GM18508 (cell line): Measurements from ENCODE around the gene AHI1.
"Not testable (repeated sequence)": the region's sequence is repeated elsewhere in the genome, so short reads cannot be mapped to it uniquely, and the experiment has no call there.

Experiments
- ATAC-seq: cut with Tn5 transposase; IDR thresholded peaks from one replicate; pipeline ENCODE4 v1.9.1; 2021; ENCODE audit warnings: moderate number of reproducible peaks; ENCODE audit not compliant: insufficient read depth, unreplicated experiment

Gene AHI1

GRCh38 chr6:135506270-135506997 is 8.9 kb upstream of the AHI1 start:
- peak; percentile 87 for ATAC-seq

GRCh38 chr6:135505648-135506047 is 8.1 kb upstream of the AHI1 start:
- no peak for ATAC-seq

GRCh38 chr6:135505222-135505621 is 7.7 kb upstream of the AHI1 start:
- ATAC-seq, result no peak

- ATAC-seq, result no peak
Observed at GRCh38 chr6:135504734-135505133, 7.2 kb upstream of the AHI1 start.

GRCh38 chr6:135503703-135504475 is 6.3 kb upstream of the AHI1 start:
- ATAC-seq, result no peak

GRCh38 chr6:135499441-135500340 is 2.2 kb upstream of the AHI1 start:
- no peak for ATAC-seq

- ATAC-seq, result no peak
Observed at GRCh38 chr6:135498185-135498841, 773 bp upstream of the AHI1 start.

GRCh38 chr6:135496800-135497411 is 634 bp downstream of the AHI1 start:
- ATAC-seq, result no peak

- no peak for ATAC-seq
Observed at GRCh38 chr6:135493218-135493961, 4.2 kb downstream of the AHI1 start.

- no peak for ATAC-seq
Observed at GRCh38 chr6:135490381-135490780, 7.2 kb downstream of the AHI1 start.

- no peak for ATAC-seq
Observed at GRCh38 chr6:135488023-135488422, 9.5 kb downstream of the AHI1 start.

- not testable (repeated sequence) for ATAC-seq
Observed at GRCh38 chr6:135483903-135484302, 13.6 kb downstream of the AHI1 start.

- no peak for ATAC-seq
Observed at GRCh38 chr6:135481783-135482369, 15.7 kb downstream of the AHI1 start.

GRCh38 chr6:135479601-135480000 is 17.9 kb downstream of the AHI1 start:
- no peak for ATAC-seq

GRCh38 chr6:135478626-135479025 is 18.9 kb downstream of the AHI1 start:
- no peak for ATAC-seq

- no peak for ATAC-seq
Observed at GRCh38 chr6:135475292-135475886, 22.2 kb downstream of the AHI1 start.

GRCh38 chr6:135474362-135474761 is 23.2 kb downstream of the AHI1 start:
- ATAC-seq, result no peak

GRCh38 chr6:135465903-135466302 is 31.6 kb downstream of the AHI1 start:
- ATAC-seq, result no peak
